ENCODE data around the gene KPNA1.
"Not testable (repeated sequence)": the region's sequence is repeated elsewhere in the genome, so short reads cannot be mapped to it uniquely, and the experiment has no call there.

KPNA1 gene

DNA sequence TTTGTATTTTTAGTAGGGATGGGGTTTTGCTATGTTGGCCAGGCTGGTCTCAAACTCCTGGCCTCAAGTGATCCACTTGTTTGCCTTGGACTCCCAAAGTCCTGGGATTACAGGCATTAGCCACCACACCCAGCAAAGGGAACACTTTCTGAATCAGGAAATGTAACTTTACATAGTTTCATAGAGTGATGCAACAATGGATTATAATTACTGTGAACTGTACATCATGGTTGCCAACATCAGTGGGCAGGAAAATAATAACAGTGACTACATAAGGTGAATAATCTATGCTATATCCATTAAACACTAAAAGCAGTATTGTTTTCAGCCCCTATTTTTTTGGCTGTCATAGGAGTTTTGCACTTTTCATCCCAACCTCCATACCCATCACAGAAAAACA lies 5.0 kb upstream of the KPNA1 start:
- no peak for DNase-seq (ENCODE audit: low read depth)

DNA sequence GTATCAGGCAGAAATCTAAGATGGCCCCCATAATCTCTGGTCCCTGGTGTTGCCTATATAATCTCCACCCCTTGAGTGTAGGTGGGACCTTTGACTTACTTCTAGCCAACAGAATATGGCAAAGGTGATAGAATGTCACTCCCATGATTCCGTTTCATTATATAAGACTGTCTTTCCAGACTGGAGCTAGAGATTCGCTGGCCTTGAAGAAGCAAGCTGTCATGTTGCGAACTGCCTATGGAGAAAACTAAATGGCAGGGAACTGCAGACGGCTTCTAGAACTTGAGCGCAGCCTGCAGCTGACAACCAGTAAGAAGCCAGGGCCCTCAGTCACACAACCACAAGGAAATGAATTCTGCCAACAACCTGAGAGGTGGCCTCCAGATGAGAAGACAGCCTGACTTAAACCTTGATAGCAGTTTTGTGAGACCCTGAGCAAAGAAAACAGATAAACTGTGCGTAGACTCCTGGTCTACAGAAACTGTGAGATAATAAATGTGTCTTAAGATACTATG lies 2.2 kb upstream of the KPNA1 start:
- DNase-seq (ENCODE audit: low read depth): no peak

DNA sequence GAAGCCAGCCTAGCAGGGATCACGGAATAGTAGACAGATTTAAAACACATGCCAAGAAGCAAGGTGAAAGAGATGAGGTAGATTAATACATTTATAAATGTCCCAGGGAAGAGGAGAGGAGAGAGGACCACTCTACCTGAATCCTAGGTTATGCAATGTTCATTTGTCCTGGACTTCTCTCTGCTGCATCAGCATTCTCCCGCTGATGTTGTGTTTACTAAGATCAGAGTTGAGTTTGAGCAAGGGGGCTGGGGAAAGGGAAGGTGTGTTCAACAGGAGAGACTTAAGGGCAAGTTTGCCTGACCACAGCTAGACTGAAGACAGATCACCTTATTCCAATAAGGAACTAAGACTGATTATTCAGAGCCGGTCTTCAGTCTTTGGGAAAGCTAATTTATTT lies 1.1 kb upstream of the KPNA1 start:
- no peak for DNase-seq (ENCODE audit: low read depth)

DNA sequence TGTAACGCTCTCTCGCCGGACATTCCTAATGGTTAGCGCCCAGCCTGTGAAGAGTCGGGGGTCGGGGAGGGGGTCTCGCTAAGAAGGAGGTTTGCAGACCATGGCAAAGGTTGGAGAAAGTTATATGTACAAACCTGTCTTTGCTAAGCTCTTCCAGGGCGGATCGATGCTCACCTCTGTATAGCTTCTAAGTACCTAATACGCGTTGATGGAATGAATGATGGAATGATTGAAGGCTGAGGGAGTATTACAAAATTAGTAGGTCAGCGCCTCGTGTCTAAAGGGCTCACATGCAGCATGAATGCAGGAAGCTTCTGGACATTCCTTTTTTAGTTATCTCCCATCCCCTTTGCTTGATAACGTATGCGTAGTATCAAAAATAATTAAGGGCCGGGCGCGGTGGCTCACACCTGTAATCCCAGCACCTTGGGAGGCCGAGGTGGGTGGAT lies 305 bp upstream of the KPNA1 start:
- DNase-seq (ENCODE audit: low read depth): no peak

DNA sequence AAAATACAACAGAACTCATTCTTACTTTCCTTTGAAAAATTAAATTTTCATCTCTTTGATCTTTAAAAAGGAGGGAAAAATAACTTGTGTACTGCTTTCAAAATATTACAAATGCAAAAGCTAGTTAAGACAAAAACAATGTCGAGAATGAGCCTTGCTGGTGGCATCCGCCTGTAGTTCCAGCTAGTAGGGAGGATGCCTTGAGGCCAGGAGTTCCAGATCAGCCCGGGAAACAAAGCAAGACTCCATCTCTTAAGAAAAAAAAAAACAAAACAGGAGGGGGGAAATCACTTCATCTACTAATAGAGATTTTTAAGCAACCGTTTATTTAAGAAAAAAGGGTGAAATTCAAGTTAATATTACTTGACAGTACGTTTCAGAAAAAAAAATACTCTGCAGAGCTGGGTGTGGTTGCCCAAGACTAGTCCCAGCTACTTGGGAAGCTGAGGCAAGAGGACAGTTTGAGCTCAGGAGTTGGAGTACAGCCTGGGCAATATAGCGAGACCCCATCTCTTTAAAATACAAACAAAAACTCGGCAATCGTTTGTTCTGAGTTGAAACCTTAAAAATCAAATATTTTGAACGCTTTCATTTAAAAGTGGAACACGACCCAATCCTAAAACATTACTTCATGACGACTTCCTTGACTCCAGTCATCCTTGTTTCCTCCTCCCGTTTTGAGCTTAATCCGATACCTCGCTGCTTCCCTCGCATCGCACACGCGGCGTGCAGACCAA lies 1.2 kb downstream of the KPNA1 start:
- DNase-seq (ENCODE audit: low read depth): peak; percentile 26

DNA sequence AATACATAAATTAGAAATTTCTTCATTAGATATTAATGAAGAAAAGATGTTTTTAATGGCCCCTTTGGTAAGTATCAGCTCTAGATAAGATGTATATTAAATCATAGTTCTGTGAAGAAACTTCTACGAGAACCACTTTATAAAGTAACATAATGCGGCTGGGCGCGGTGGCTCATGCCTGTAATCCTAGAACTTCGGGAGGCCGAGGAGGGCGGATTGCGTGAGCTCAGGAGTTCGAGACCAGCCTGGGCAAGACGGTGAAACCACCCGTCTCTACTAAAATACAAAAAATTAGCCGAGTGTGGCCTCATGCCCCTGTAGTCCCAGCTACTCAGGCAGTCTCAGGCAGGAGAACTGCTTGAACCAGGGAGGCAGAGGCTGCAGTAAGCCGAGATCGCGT lies 2.5 kb downstream of the KPNA1 start:
- no peak for DNase-seq (ENCODE audit: low read depth)

DNA sequence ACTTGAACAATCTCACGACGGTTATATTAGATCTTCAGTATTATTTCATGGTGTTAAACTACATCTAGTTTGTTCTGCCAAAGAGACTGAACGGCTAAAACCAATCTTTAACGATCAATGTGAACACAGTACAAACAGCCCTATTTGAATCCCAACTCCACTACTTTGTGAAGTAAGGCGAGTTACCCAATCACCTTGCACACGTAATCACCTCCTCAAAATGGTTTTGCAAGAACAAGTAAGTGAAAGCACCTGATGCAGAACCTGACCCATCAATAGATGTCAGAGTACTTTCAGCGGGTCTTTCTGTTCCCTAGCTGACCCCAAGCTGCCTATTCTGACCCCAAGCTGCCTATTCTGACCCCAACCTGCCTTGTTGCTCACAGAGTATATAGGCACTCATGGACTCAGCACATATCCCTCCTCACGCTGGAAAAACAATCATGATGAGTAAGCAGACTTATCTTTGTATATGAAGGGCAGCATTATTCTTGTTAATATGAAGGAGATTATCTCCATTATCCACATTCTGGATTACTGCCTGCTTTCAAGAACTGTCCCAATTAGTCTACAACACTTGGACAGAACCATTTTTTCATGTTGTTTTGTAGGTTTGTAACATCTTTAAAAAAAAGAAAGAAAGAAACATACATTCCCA lies 3.7 kb downstream of the KPNA1 start:
- no peak for DNase-seq (ENCODE audit: low read depth)

DNA sequence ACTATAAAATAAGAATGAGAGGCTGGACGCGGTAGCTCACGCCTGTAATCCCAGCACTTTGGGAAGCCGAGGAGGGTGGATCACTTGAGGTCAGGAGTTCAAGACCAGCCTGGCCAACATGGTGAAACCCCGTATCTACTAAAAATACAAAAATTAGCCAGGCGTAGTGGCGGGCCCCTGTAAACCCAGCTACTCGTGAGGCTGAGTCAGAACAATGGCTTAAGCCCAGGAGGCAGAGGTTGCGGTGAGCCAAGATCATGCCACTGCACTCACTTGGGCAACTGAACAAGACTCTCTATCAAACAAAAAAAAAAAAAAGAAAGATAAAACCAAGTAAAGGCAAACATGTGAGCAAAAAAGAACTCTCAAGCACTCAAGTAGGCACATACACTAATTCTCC lies 5.8 kb downstream of the KPNA1 start:
- DNase-seq (ENCODE audit: low read depth): not testable (repeated sequence)

DNA sequence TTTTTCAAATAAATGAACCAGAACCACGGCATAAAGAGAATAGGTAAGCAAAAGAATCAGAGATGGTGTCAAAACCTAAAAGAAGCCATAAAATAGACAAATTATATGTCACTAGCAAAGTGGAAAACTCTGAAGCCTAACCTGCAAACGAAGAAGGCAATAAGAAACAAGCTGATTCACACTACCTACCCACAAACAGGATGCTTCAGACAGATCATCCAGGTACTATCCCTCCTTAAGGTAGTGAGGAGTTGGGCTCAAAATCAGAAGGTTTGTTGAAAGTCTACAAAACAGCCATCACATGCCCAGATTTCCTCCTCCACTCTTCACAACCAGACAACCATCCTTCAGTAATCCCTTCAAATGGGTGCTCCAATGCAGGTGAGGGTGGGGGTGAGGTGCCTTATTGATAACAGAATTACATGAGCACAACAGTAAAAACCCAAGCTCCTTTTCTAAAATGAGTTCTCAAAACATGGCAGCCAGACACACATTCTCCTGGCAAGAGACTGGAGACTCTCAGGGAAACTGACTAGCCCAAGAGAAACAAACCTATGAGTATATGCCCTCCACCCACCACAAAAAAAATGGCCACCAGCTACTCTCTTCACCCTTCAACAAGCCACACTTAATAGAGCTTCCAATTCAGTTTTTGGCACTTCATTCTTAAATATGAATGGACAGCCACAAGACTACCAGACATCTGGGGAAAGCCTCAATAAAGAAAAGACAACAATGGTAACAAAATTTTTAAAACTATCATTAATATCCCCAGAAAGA lies 6.4 kb downstream of the KPNA1 start:
- DNase-seq (ENCODE audit: low read depth): no peak

DNA sequence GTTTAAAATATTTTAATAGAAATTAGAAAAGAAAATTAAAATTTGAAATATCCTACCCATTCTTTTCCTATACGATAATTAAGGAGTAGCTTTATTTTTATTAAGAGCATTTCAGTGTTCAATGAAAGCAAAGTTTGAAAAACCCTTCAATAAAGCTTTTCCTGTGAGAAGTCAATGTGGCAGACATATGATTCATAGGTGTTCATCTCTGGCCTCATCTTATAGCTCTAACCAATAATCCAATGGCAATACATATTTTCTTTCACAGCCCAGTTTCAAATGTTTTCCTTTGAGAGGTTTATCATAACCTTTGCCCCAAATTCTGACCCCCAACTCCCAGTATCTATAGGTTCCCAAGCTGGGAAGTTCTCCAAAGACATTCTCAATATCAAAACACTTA lies 8.3 kb downstream of the KPNA1 start:
- no peak for DNase-seq (ENCODE audit: low read depth)

DNA sequence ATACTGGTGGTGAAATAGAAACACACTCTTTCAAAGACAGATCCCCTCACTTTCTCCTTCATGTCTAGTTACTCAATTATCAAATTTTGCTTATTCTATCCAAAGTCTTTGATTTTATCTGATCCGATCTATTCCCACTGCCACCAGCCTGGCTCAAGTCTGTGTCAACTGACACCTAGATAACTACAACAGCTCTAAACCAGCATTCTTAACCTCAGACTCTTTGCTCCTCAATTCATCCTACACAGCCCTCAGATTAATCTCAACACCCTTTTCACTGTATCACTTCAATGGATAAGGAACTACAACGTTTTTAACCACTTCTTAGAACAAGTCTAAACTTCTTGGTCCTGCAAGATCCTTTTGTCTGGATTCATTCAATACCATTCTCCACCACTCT lies 9.1 kb downstream of the KPNA1 start:
- no peak for DNase-seq (ENCODE audit: low read depth)

DNA sequence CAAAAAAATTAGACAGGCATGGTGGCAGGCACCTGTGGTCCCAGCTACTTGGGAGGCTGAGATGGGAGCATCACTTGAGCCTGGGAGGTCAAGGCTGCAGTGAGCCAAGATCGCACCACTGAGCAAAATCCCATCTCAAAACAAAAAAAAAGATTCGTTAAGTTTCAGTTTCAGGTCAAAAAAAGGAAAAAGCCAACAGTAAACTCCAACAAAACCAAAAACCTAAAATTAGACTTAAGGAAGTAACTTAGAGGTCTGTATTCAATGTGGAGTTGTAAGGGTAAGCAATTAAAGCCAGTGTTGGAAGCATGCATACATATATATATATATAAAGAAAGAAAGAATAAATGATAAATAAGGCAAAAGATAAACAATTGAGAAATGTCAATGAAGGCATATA lies 11.8 kb downstream of the KPNA1 start:
- DNase-seq (ENCODE audit: low read depth): no peak

DNA sequence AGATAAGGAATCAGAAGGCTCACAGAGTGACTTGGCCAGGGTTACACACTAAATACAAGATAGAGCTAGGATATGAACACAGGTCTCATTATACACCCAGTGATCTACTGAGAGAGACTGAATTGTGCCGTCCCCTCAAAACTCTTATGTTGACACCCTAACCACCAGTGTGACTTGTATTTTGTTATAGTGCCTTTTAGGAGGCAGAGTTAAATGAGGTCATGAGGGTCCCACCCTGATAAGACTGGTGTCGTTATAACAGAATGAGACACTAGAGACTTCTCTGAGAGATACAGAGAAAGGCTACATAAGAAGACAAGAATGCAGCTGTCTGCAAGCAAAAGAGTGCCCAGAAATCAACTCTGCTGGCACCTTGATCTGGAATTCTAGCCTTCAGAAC lies 12.6 kb downstream of the KPNA1 start:
- DNase-seq (ENCODE audit: low read depth): no peak

DNA sequence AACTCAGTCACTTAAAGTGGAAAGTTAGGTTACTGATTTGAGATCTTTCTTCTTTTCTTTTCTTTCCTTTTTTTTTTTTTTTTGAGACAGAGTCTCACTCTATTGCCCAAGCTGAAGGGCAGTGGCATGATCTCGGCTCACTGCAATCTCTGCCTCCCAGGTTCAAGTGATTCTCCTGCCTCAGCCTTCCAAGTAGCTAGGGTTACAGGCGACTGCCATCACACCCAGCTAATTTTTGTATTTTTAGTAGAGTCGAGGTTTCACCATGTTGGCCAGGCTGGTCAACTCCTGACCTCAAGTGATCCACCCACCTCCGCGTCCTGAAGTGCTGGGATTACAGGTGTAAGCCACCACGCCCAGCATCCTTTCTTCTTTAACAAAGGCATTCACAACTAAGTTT lies 13.8 kb downstream of the KPNA1 start:
- not testable (repeated sequence) for DNase-seq (ENCODE audit: low read depth)

DNA sequence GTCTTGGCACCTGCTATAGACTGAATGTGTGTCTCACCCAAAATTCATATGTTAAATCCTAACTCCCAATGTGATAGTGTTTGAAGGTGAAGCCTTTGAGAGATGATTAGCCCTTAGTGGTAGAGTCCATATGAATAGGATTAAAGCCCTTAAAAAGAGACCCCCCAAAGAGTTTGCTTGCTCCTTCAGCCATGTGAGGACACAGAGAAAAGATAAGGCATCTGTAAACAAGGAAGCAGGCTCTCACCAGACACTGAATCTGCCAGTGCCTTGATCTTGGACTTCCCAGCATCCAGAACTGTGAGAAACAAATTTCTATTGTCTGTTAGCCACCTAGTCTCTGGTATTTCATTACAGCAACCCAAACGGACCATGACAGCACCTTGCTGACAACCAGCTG lies 16.6 kb downstream of the KPNA1 start:
- no peak for DNase-seq (ENCODE audit: low read depth)

DNA sequence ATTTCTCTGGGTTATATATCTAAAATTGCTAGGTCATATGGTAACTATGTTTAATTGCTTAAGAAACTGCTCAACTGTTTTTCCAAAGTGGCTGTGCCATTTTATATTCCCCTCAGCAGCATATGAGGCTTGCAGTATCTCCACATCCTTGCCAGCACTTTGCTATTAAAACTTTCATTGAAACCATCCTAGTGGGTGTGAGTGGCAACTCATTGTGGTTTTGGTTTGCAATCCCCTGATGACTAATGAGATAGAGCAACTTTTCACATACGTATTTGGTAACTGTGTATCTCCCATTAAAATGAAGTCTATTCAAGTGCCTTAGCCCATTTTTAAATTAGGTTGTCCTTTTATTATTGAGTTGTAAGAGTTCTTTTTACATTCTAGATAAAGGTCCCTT lies 17.3 kb downstream of the KPNA1 start:
- peak; percentile 72 for DNase-seq (ENCODE audit: low read depth)

DNA sequence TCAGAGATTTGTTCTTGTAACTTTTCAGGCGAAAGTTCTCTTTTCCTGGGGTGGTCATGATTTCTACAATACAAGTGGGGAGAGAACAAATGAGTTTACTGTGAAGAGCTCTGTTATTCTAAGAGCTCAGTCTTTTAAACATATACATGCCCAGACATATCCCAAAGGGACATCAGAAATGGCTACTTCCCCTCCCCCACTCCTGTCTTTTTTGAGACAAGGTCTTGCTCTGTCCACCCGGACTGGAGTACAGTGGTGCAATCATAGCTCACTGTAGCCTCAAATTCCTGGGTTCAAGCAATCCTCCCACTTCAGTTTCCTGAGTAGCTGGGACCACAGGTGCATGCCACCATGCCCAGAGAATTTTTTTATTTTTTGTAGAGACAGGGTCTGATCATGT lies 18.2 kb downstream of the KPNA1 start:
- DNase-seq (ENCODE audit: low read depth): no peak

DNA sequence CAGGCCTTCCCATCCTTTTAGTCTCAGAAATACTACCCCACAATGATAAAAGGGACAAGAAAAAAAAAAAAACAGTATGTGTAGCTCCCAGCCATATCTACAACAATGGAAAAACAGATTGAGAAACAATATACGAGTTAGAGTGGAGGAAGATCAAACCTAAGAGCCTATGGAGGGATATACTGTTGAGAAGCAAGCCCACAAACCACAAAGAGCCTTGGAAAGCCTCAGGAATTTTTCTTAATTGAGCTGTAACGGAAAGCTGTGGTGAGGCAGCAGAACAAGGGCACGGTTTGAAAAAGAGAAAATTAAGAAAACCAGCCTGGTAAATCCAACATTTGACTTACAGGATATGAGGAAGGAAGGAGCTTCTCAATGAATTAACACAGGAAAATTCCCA lies 21.4 kb downstream of the KPNA1 start:
- DNase-seq (ENCODE audit: low read depth): no peak

DNA sequence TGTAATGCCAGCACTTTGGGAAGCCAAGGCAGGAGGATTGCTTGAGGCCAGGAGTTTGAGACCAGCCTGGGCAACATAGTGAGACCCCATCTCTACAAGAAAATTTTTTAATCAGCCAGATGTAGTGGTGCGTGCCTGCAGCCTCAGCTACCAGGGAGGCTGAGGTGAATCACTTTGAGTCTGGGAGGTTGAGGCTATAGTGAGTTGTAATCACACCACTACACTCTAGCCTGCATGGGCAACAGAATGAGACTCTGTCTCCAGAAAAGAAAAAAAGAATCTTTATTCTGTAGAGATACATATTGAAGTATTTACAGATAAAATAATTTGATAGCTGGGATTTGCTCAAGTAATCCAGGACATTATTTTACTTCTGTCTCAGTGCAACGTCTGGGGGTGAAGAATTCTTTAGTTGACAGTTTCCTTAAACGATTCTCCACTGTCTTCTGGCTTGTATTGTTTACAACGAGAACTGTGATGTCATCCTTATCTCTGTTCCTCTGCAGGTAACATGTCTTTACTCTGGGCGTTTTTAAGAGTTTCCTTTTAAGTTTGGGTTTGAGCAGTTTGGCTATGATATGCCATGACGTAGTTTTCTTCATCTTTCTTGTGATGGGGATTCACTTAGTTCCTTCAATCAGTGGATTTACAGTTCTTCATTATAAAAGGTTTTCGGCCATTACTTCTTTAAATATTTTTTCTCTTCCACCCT lies 26.3 kb downstream of the KPNA1 start:
- DNase-seq (ENCODE audit: low read depth): no peak

DNA sequence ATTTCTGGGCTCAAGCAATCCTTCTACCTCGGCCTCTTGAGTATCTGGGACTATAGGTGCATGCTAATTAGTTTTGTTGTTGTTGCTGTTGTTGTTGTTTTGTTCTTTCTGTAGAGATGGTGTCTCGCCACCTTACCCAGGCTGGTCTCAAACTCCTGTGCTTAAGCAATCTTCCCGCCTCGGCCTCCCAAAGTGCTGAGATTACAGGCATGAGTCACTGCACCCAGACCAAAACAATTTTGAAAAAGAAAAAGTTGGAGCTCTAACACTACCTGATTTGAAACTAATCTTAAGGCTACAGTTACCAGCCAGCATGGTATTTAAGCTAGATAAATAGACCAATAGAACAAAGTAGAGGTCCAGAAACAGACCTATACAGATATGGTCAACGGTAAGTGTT lies 29.8 kb downstream of the KPNA1 start:
- peak; percentile 27 for DNase-seq (ENCODE audit: low read depth)

DNA sequence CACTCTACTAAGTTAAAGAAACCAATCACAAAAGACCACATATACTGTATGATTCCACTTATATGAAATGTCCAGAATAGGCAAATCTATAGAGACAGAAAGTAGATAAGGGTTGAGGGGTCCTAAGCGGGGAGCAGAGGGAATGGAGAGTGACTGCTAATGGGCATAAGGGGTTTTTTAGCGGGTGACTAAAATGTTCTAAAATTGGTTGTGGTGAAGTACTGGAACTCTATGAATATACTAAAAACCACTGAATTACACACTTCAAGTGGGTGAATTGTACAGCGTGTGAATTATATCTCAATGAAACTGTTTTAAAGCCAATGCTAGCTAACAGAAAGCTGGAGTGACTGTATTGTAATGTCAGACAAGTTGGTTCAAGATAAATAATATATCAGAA lies 33.3 kb downstream of the KPNA1 start:
- DNase-seq (ENCODE audit: low read depth): no peak

DNA sequence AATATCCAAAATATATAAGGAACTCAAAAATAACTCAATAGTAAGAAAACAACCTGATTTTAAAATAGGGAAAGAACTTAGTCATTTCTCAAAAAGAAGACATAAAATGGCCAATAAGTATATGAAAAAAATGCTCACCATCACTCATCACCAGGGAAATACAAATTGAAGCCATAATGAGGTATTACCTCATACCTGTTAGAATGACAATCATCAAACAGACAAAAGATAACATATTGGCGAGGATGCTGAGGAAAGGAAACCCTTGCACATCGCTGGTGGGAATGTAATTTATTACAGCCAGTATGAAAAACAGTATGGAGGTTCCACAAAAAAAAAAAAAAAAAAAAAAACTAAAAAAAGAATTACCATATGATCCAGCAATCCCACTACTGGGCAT lies 38.2 kb downstream of the KPNA1 start:
- DNase-seq (ENCODE audit: low read depth): no peak
